Smooth muscle cell (in vitro differentiated cells): ENCODE data around the gene TLR6. TPM values are rescaled to one million over a fixed set of nuclear protein-coding genes. Genes with fewer than 3 reads are reported as not detected.

ENCODE experiments used
- DNase-seq: peaks from one replicate; lab custom pipeline; 2025; ENCODE audit not compliant: unreplicated experiment; lab: John Stamatoyannopoulos, UW
- H2AFZ ChIP-seq: fragments of 200-600 bp; sonication (generic); 2 replicates; pipeline ENCODE4 v1.6.0; 2016; ENCODE audit warnings: antibody characterized with exemption, low read depth, mild to moderate bottlenecking
- H3F3A ChIP-seq: fragments of 200-600 bp; sonication (generic); 2 replicates; pipeline ENCODE4 v1.6.0; 2017; ENCODE audit warnings: antibody characterized with exemption, low read depth
- H3K27ac ChIP-seq: fragments of 200-600 bp; sonication (generic); 2 replicates; pipeline ENCODE4 v1.5.1; 2016; ENCODE audit warnings: low read depth, mild to moderate bottlenecking
- H3K27me3 ChIP-seq: fragments of 200-600 bp; sonication (generic); 2 replicates; pipeline ENCODE4 v1.6.1; 2016; ENCODE audit warnings: low read depth, mild to moderate bottlenecking
- H3K36me3 ChIP-seq: fragments of 200-600 bp; sonication (generic); 2 replicates; pipeline ENCODE4 v1.5.1; 2016; ENCODE audit warnings: low read depth
- H3K4me1 ChIP-seq: fragments of 200-600 bp; sonication (generic); 2 replicates; pipeline ENCODE4 v1.5.1; 2016; ENCODE audit warnings: low read depth
- H3K4me2 ChIP-seq: fragments of 200-600 bp; sonication (generic); 2 replicates; pipeline ENCODE4 v1.6.0; 2016; ENCODE audit warnings: mild to moderate bottlenecking
- H3K4me3 ChIP-seq: fragments of 200-600 bp; sonication (generic); 2 replicates; pipeline ENCODE4 v1.5.1; 2016; ENCODE audit warnings: mild to moderate bottlenecking
- H3K79me2 ChIP-seq: fragments of 200-600 bp; sonication (generic); 2 replicates; pipeline ENCODE4 v1.6.0; 2016; ENCODE audit warnings: low read depth, mild to moderate bottlenecking
- H3K9ac ChIP-seq: fragments of 200-600 bp; sonication (generic); 2 replicates; pipeline ENCODE4 v1.6.0; 2016; ENCODE audit warnings: low read depth
- H3K9me3 ChIP-seq: fragments of 200-600 bp; sonication (generic); replicated peaks from 2 replicates; pipeline ENCODE4 v1.5.1; 2016; ENCODE audit warnings: low read depth
- H4K20me1 ChIP-seq: fragments of 200-600 bp; sonication (generic); 2 replicates; pipeline ENCODE4 v1.6.0; 2016; ENCODE audit warnings: low read depth
- WGBS: methylation state at CpG from one replicate; pipeline ENCODE4 v1.1.7; 2016; ENCODE audit warnings: low lambda C conversion rate; 5-methylcytosine and 5-hydroxymethylcytosine counted together
- polyA plus RNA-seq: library from polyadenylated mRNA; unstranded; fragments of >200 nt; fragmentation: Nextera tagmentation; extraction: Ambion mirVana; gene quantifications from 2 replicates; pipeline ENCODE4 v1.2.1, GENCODE V29; 2016
- total RNA-seq: library from RNA; depleted of rRNA; stranded (reverse); fragments of >200 nt; gene quantifications from 2 replicates; pipeline ENCODE4 v1.2.3, GENCODE V29; 2014
- TF ChIP-seq, protein P1 (sequence below): fragments of 200-600 bp; sonication (generic); IDR thresholded peaks from 2 replicates; pipeline ENCODE4 v1.5.1; 2017; ENCODE audit warnings: borderline replicate concordance, mild to moderate bottlenecking, antibody characterized with exemption; ENCODE audit not compliant: insufficient read depth, poor library complexity, severe bottlenecking

TLR6 gene
- total and polyA plus RNA-seq, 2 experiments from 2014 or later: 0.17 to 4.4 TPM

DNA sequence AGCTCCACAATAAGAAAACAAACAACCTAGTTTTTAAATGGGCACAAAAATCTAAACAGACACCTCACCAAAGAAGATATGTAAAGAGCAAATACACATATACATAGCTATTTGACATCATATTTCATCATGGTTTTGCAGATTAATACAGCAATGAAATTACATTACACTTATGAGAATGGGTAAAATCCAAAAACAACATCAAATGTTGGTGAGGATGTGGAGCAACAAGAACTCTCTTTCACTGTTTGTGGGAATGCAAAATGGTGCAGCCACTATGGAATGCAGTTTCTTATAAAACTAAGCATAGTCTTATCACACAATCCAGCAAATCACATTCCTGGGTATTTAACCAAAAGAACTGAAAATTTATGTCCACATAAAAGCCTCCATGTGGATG is 25.0 kb downstream of the TLR6 start:
- no peaks in the 10 kb centered on the region for H3K9me3 ChIP-seq
- no peaks in the 10 kb centered on the region for H4K20me1 ChIP-seq
- H3F3A ChIP-seq: no peaks in the 10 kb centered on the region
- H3K27me3 ChIP-seq: no peaks in the 10 kb centered on the region
- TF ChIP-seq, protein P1, sequence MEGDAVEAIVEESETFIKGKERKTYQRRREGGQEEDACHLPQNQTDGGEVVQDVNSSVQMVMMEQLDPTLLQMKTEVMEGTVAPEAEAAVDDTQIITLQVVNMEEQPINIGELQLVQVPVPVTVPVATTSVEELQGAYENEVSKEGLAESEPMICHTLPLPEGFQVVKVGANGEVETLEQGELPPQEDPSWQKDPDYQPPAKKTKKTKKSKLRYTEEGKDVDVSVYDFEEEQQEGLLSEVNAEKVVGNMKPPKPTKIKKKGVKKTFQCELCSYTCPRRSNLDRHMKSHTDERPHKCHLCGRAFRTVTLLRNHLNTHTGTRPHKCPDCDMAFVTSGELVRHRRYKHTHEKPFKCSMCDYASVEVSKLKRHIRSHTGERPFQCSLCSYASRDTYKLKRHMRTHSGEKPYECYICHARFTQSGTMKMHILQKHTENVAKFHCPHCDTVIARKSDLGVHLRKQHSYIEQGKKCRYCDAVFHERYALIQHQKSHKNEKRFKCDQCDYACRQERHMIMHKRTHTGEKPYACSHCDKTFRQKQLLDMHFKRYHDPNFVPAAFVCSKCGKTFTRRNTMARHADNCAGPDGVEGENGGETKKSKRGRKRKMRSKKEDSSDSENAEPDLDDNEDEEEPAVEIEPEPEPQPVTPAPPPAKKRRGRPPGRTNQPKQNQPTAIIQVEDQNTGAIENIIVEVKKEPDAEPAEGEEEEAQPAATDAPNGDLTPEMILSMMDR: no peak
- H3K36me3 ChIP-seq: no peaks in the 10 kb centered on the region
- H2AFZ ChIP-seq: no peak overlapping the region
- H3K4me3 ChIP-seq: no peak overlapping the region
- H3K9ac ChIP-seq: no peak overlapping the region
- H3K4me2 ChIP-seq: no peak overlapping the region
- no peak overlapping the region for H3K27ac ChIP-seq
- H3K4me1 ChIP-seq: no peaks in the 10 kb centered on the region
- DNase-seq: no peak
- no peaks in the 10 kb centered on the region for H3K79me2 ChIP-seq

DNA sequence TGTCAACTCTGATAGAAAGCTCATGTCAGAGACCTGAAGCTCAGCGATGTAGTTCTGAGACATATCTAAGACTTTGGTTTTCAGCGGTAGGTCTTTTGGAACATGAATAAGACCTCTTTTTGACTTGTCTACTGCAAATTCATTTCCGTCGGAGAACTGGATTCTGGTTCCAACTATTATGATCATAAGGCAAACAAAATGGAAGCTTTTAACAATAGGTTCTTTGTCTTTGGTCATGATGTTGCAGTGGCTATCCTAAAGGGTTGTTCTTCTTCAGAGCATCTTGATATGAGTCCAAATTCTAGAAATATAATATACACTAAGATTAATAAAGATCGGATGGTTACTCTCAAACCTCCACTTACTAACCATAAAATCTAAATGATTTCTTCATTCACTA is 27.4 kb downstream of the TLR6 start:
- Histone ChIP-seq H3K9ac (no peak overlapping the region), H3K4me3 (no peak overlapping the region), H3K9me3 (no peaks in the 10 kb centered on the region), H3F3A (no peaks in the 10 kb centered on the region), H3K79me2 (no peaks in the 10 kb centered on the region), H3K4me2 (no peak overlapping the region), H4K20me1 (no peaks in the 10 kb centered on the region), H3K4me1 (no peaks in the 10 kb centered on the region), H3K36me3 (no peaks in the 10 kb centered on the region), H3K27ac (no peak overlapping the region), H2AFZ (no peak overlapping the region), H3K27me3 (no peaks in the 10 kb centered on the region)
- TF ChIP-seq, protein P1: no peak
- no peak for DNase-seq
- WGBS: 95% methylated on average over 5 of the region's 5 CpGs

DNA sequence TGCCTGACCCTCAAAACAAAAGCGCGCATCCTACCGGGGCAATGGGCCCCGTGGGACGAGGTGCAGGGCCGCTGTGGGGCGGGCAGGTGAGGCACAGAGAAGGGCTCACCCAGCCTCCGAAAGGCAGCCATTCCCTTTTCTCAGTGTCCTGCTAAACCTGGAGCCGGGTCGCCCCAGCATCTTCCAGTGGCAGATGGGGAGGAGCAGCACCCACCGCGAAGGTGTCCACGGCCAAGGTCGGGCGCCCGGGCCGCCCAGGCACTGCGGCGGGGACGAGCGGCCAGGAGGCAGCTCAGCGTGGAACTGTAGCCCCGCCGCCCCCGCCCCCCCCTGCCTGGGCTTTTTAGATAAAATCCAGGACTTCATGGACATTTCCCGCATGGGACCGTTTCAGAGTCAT is 32.9 kb downstream of the TLR6 start:
- Histone ChIP-seq H3K4me3 (no peak overlapping the region), H3K79me2 (no peaks in the 10 kb centered on the region), H3K9ac (no peak overlapping the region), H3K9me3 (no peaks in the 10 kb centered on the region), H3K27me3 (no peaks in the 10 kb centered on the region), H3K36me3 (no peaks in the 10 kb centered on the region), H4K20me1 (no peaks in the 10 kb centered on the region), H3F3A (no peaks in the 10 kb centered on the region), H3K4me2 (no peak overlapping the region), H3K27ac (no peak overlapping the region), H2AFZ (no peak overlapping the region), H3K4me1 (no peaks in the 10 kb centered on the region)
- TF ChIP-seq, protein P1: no peak
- 96% methylated on average over 27 of the region's 27 CpGs for whole genome bisulfite sequencing
- no peak for DNase-seq

DNA sequence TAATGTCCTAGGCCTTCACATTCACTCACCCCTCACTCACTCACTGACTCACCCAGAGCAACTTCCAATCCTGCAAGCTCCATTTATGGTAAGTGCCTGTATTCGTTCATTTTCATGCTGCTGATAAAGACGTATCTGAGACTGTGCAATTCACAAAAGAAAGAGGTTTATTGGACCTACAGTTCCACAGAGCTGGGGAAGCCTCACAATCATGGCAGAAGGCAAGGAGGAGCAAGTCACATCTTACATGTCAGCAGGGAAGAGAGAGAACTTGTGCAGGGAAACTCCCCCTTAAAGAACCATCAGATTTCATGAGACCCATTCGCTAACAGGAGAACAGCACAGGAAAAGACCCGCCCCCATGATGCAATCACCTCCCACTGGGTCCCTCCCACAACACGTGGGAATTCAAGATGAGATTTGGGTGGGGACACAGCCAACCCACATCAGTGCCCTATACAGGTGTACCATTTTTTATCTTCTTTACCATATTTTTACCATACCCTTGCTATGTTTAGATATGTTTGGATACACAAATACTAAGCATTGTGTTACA is 33.8 kb downstream of the TLR6 start:
- TF ChIP-seq, protein P1: no peak
- DNase-seq: no peak
- Histone ChIP-seq H3K36me3 (no peaks in the 10 kb centered on the region), H3K27ac (no peak overlapping the region), H3K79me2 (no peaks in the 10 kb centered on the region), H3K9ac (no peak overlapping the region), H3K4me3 (no peak overlapping the region), H3K9me3 (no peaks in the 10 kb centered on the region), H3F3A (no peaks in the 10 kb centered on the region), H3K4me1 (no peaks in the 10 kb centered on the region), H3K4me2 (no peak overlapping the region), H3K27me3 (no peaks in the 10 kb centered on the region), H2AFZ (no peak overlapping the region), H4K20me1 (no peaks in the 10 kb centered on the region)
- WGBS: 87% methylated on average over 5 of the region's 5 CpGs
